HepG2 (cell line): ENCODE measurements around the gene PTGDR. TPM values are rescaled to one million over a fixed set of nuclear protein-coding genes. Genes with fewer than 3 reads are reported as not detected.

Experiments used
- AHDC1 ChIP-seq: sonication (generic); formaldehyde crosslinking; IDR thresholded peaks from 2 replicates; pipeline ENCODE4 v1.5.1; 2020; ENCODE audit warnings: mild to moderate bottlenecking, missing genetic modification reagents, borderline replicate concordance
- CEBPB ChIP-seq: IDR thresholded peaks from 2 replicates; pipeline ENCODE4 v1.6.1; 2011; ENCODE audit warnings: low read depth, low read length, improper control_type of control experiment, borderline replicate concordance
- IKZF5 ChIP-seq: IDR thresholded peaks from 2 replicates; pipeline ENCODE4 v1.6.1; 2018; ENCODE audit warnings: missing genetic modification reagents, mild to moderate bottlenecking, missing compliant biosample characterization
- ISX ChIP-seq: sonication (generic); formaldehyde crosslinking; conservative IDR thresholded peaks from 2 replicates; pipeline ENCODE4 v1.5.0; 2020; ENCODE audit warnings: missing genetic modification reagents
- ZNF281 ChIP-seq: sonication (generic); formaldehyde crosslinking; IDR thresholded peaks from 2 replicates; pipeline ENCODE4 v1.4.0; 2020; ENCODE audit warnings: missing genetic modification reagents, borderline replicate concordance
- ZNF570 ChIP-seq: sonication (generic); formaldehyde crosslinking; IDR thresholded peaks from 2 replicates; pipeline ENCODE4 v1.4.0; 2020; ENCODE audit warnings: mild to moderate bottlenecking, missing genetic modification reagents, borderline replicate concordance
- ZNF629 ChIP-seq: sonication (generic); formaldehyde crosslinking; conservative IDR thresholded peaks from 2 replicates; pipeline ENCODE4 v1.5.0; 2020; ENCODE audit warnings: missing genetic modification reagents
- ZNF710 ChIP-seq: sonication (generic); formaldehyde crosslinking; IDR thresholded peaks from 2 replicates; pipeline ENCODE4 v1.5.0; 2020; ENCODE audit warnings: mild to moderate bottlenecking, missing genetic modification reagents, borderline replicate concordance
- polyA plus RNA-seq, 8 experiments: library from polyadenylated mRNA; depleted of rRNA in 3 of 8; stranded (reverse) in 7 of 8; unstranded in 1 of 8; fragments of >200 nt; fragmentation: Illumina TruSeq in 4 of 8; extraction: Trizol in 4 of 8; gene quantifications; 2 replicates each; pipeline versions ENCODE4 v1.2.1 to v1.2.3, GENCODE V29; 2011 to 2016; ENCODE audit warnings: low read depth in 4 of 8, missing spikeins in 1 of 8, mixed read lengths in 1 of 8; ENCODE audit not compliant: insufficient read depth in 1 of 8
- total RNA-seq, 5 experiments: library from RNA; depleted of rRNA; stranded (reverse); fragments of >200 nt; fragmentation: Illumina TruSeq; extraction: Trizol; gene quantifications; 2 replicates each; pipeline ENCODE4 v1.2.3, GENCODE V29; 2016; ENCODE audit warnings: low read depth in 1 of 5

The PTGDR gene
- total and polyA plus RNA-seq, 2 of the 13 experiments (the other 11 are each of a cell fraction or from before 2014, with no cell fraction given), result not detected

DNA sequence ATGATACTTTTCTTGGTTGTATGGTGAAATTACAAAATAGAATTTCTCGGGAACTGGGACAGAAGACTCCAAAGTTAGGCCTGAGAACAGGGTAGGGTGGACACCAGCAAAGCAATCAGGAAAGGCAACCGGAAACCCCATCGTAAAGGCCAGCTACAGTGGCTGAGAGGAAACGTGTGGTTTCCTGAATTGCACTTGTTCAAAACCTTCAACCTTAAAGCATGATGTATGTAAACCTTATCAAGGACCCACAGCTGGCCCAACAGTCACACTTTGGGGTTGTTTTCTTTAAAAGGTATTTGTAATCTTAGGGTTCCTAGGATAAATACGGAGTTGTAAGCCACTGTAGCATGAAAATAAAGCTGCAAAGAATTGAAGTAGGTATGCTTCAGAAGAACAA lies 2.2 kb upstream of the PTGDR start (continued):
- TF ChIP-seq ZNF281 (CRISPR knock-in tag), result no peak
- TF ChIP-seq AHDC1, result no peak
- TF ChIP-seq ZNF710, result no peak
- no peak for TF ChIP-seq ZNF570
- TF ChIP-seq IKZF5 (CRISPR knock-in tag), result no peak
- TF ChIP-seq CEBPB, result no peak
- TF ChIP-seq ZNF629 (CRISPR knock-in tag), result no peak
- TF ChIP-seq ISX (CRISPR knock-in tag), result no peak
